BJ (cell line): Measurements from ENCODE around the gene MS4A4A. TPM values are rescaled to one million over a fixed set of nuclear protein-coding genes. Genes with fewer than 3 reads are reported as not detected.
A peak's percentile ranks its signal among the peaks of the same experiment; 100 is the strongest.

Experiments used
- CTCF ChIA-PET: fragments of 350-600 bp; formaldehyde crosslinking; extraction: SDS; loops from one replicate; lab custom pipeline; 2021; ENCODE audit warnings: antibody characterized with exemption, inconsistent platforms; lab: Yijun Ruan, JAX
- POLR2A ChIA-PET: fragments of 300-600 bp; sonication (Branson Sonifier 250); formaldehyde crosslinking; extraction: SDS; loops from one replicate; lab custom pipeline; 2021; ENCODE audit warnings: antibody characterized with exemption; lab: Charles Lee
- DNase-seq: peaks from one replicate; pipeline ENCODE4 v3.0.0-alpha.2; 2011; ENCODE audit warnings: low read depth
- H3K27me3 ChIP-seq: 2 replicates; pipeline ENCODE4 v1.6.0; 2011; ENCODE audit warnings: low read length; ENCODE audit not compliant: control insufficient read depth, insufficient read depth
- H3K36me3 ChIP-seq: 2 replicates; pipeline ENCODE4 v1.5.1; 2011; ENCODE audit warnings: low read length; ENCODE audit not compliant: control insufficient read depth, insufficient read depth
- H3K4me3 ChIP-seq: 2 replicates; pipeline ENCODE4 v1.5.1; 2011; ENCODE audit warnings: low read depth, mild to moderate bottlenecking, control low read depth, low read length
- polyA plus RNA-seq: library from polyadenylated mRNA; depleted of rRNA; stranded (reverse); fragments of >200 nt; gene quantifications from 2 replicates; pipeline ENCODE4 v1.2.3, GENCODE V29; 2011
- TF ChIP-seq, protein P1 (sequence below): IDR thresholded peaks from 2 replicates; pipeline ENCODE4 v1.5.1; 2011; ENCODE audit warnings: low read depth, mild to moderate bottlenecking, control low read depth, inconsistent platforms, low read length, moderate library complexity; ENCODE audit not compliant: insufficient read depth

MS4A4A gene
- polyA plus RNA-seq, 1 experiment = not detected

DNA sequence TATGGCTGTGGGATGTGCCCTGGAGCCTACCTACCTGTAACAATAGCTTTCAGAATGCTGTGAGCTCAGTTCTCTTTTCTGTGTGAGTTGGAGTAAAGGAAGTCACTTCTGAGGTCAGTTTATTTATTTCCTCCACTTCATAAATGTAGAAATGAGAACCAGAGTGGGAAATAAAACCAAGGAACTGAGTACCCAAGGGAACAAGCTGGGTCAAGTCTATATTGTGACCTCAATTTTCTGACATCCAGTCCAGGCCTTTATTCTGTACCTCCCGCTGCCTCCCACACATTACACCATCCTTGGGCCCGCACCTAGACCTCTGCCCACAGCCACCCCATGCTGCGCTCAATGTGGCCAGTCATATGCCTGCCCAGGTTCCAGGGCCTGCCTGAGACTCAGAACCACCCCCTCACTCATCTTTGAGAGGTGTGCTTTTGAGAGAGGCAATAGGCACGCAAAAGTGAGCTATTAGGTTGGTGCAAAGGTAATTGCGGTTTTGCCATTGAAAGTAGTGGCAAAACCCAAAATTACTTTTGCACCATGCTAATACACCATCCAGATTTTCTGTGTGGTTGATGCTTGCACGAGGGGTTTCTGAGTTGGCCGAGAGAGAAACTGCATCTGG, 56.4 kb downstream of the MS4A4A start:
- TF ChIP-seq, protein P1, sequence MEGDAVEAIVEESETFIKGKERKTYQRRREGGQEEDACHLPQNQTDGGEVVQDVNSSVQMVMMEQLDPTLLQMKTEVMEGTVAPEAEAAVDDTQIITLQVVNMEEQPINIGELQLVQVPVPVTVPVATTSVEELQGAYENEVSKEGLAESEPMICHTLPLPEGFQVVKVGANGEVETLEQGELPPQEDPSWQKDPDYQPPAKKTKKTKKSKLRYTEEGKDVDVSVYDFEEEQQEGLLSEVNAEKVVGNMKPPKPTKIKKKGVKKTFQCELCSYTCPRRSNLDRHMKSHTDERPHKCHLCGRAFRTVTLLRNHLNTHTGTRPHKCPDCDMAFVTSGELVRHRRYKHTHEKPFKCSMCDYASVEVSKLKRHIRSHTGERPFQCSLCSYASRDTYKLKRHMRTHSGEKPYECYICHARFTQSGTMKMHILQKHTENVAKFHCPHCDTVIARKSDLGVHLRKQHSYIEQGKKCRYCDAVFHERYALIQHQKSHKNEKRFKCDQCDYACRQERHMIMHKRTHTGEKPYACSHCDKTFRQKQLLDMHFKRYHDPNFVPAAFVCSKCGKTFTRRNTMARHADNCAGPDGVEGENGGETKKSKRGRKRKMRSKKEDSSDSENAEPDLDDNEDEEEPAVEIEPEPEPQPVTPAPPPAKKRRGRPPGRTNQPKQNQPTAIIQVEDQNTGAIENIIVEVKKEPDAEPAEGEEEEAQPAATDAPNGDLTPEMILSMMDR = no peak
- ChIA-PET POLR2A (no interaction called here), CTCF (no interaction called here)
- Histone ChIP-seq H3K36me3 (no peaks in the 10 kb centered on the region), H3K4me3 (no peak overlapping the region), H3K27me3 (no peaks in the 10 kb centered on the region)
- DNase-seq = no peak

DNA sequence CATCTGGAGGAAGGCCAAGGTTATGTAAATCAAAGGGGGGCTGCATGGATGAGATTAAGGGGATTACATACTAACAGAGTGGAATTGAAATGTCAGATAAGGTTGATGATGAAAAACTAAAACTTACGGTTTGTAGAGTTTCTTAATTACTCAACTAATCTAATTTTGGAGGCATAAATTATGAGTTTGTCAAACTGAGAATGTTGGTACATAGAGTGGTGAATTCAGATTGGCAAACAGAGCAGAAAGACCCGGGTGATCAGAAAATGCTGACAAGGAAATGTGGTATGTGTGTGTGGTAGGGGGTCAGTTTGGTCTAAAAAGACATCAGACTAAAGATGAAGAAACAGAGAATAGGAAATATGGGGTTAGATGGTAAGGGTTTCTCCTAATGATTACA, 57.6 kb downstream of the MS4A4A start:
- no peak for DNase-seq
- Histone ChIP-seq H3K36me3 (no peaks in the 10 kb centered on the region), H3K27me3 (no peaks in the 10 kb centered on the region), H3K4me3 (no peak overlapping the region)
- ChIA-PET POLR2A (no interaction called here), CTCF (no interaction called here)
- TF ChIP-seq, protein P1 = no peak

DNA sequence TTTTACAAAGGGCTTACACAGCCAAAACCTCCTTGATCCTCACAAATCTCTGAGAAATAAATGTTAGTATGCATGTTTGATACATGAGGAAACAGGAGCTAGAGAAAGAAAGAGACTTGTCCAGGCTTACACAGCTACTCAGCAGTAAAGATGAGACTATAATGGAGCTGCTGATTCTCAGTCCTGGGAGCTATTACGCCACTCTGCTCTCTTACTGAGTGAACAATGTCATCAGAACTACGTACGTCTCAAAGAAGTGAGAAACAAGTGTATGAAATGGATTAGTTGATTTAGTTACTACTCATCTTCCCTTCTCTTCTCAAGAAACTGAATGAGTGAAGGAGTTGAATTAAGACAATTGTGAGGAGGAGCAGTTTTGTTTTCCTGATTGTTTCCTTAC, 58.9 kb downstream of the MS4A4A start:
- TF ChIP-seq, protein P1 = no peak

DNA sequence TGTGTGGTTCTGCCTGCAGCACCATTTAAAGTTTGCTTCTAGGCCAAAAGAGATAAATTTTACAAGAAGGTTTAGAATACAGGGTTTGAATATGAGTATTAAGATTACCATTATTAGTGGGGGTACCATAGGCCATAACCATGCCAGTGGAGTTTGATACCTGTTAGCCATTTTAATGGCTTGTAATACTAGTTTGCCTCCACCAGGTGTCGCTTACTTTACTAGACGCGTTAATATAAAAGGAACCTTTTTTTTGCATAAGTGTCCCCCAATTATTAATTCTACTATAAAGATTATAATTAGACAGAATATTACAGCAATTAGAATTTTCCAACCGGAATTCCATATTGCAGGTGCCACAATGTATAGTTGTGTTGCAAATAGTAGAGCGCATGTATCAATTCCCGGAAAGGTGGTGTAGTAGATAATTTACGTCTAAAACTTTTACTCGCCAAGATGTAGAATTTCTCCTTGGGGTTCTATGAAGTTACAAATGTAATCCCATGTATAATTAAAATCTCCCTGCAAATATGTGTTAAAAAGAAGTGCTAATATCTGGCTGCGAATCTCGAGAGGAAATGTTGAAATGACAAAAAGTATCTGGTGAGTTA, 62.7 kb downstream of the MS4A4A start:
- TF ChIP-seq, protein P1 = peak; percentile 50
- ChIA-PET CTCF (interaction anchor here (0.8 to 1.3 kb wide), 5 partner anchors 9 to 36 kb away, joined by 3 to 6 read pairs (median 4); no protein-coding TSS in a partner anchor), POLR2A (no interaction called here)
- Histone ChIP-seq H3K36me3 (no peaks in the 10 kb centered on the region), H3K27me3 (no peaks in the 10 kb centered on the region), H3K4me3 (no peak overlapping the region)
- DNase-seq = no peak

More for the DNA sequence above, 58.9 kb downstream of the MS4A4A start:
- Histone ChIP-seq H3K36me3 (no peaks in the 10 kb centered on the region), H3K4me3 (no peak overlapping the region), H3K27me3 (no peaks in the 10 kb centered on the region)
- ChIA-PET CTCF (interaction anchor here (1.1 kb wide), 1 partner anchor 9 kb away, joined by 3 read pairs; no protein-coding TSS in a partner anchor), POLR2A (no interaction called here)
- DNase-seq = no peak

DNA sequence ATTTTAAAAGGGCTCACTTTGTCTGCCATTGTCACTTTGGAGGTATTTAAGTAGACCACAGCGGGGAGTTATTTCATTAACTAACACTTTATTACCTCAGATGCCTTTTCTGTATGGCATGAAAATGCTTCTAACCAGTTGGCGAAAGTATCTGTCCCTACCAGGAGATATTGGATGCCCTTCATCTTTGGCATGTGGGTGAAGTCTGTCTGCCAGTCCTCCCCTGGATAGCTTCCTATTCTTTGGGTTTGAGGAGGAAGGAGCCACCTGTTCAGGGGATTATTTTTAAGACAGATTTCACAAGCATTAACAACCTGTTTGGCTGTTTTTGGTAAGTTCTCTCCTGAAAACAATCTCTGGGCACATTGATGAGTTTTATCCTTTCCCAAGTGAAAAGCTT, 63.7 kb downstream of the MS4A4A start:
- Histone ChIP-seq H3K27me3 (no peaks in the 10 kb centered on the region), H3K36me3 (no peaks in the 10 kb centered on the region), H3K4me3 (no peak overlapping the region)
- ChIA-PET POLR2A (no interaction called here), CTCF (interaction anchor here (0.8 to 1.3 kb wide), 2 partner anchors 10 to 37 kb away, joined by 3 read pairs; no protein-coding TSS in a partner anchor)
- DNase-seq = no peak
- TF ChIP-seq, protein P1 = no peak
